AML-193 (cell line): Measurements from ENCODE around the gene SARS1.

Experiments used
- DNase-seq, 2 experiments: peaks; one replicate each; lab custom pipeline; 2025; lab: John Stamatoyannopoulos, UW

Gene SARS1

GRCh38 chr1:109228167-109228566 is 14.4 kb downstream of the SARS1 start:
- no peak for DNase-seq

DNA sequence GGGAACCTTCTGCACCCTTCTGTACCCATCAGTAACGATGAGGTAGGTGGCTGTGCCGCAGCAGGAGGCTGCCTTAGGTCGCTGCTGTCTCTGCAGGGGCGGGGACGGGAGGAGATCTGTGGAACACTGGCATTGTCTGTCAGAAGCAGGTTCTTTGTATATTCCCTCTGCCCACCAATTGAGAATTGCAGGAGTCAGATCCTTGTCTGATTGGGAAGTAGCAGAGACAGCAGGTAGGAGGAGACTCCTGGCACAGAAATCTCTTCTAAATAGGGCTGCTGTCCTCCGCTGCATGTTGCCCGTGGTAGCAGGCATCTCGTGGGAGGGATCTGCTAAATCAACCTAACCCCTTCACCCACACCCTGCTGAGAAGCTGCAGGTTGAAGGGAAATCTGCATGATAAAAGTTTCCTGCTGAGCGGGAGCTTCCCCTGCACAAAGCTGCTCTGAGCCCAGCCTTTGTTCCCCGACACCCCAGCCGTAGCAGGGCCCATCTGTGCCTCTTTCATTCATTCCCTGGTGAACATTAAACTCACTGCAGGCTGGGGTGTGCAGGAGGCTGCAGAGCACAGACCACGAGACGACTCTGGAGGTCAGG is 15.9 kb downstream of the SARS1 start:
- no peak for DNase-seq

- DNase-seq = no peak
Observed at GRCh38 chr1:109231066-109231465, 17.3 kb downstream of the SARS1 start.

DNA sequence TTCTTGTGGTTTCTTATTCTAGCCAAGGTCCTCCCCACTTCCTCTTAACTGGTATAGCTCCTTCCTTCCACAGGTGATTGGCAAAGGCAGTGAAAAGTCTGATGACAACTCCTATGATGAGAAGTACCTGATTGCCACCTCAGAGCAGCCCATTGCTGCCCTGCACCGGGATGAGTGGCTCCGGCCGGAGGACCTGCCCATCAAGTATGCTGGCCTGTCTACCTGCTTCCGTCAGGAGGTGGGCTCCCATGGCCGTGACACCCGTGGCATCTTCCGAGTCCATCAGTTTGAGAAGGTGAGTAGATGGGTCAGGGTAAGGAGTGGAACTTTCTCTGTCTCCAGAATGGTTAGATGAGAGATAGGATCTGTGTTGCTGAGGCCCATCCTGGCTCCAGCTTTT is 21.4 kb downstream of the SARS1 start:
- DNase-seq = no peak

GRCh38 chr1:109237512-109237911 is 23.8 kb downstream of the SARS1 start:
- no peak for DNase-seq

GRCh38 chr1:109238382-109238781 is 24.7 kb downstream of the SARS1 start:
- DNase-seq = no peak

DNA sequence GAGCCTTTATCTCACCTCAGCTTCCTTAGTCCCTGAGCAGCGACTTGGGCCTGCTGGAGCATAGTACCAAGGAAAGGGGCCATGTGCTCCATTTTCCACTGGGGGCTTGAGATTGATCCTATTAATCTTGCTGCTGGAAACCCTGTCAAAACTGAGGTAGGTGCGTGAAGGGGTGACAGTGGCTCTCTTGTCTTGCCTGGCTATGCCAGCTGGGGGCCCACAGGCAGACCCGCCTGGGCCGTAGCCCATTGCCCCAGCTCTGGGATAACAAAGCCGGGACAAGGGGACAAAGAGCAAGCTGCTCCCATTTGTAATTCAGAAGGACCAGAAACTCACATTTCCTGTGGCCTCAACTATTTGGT is 25.3 kb downstream of the SARS1 start:
- DNase-seq = no peak

DNA sequence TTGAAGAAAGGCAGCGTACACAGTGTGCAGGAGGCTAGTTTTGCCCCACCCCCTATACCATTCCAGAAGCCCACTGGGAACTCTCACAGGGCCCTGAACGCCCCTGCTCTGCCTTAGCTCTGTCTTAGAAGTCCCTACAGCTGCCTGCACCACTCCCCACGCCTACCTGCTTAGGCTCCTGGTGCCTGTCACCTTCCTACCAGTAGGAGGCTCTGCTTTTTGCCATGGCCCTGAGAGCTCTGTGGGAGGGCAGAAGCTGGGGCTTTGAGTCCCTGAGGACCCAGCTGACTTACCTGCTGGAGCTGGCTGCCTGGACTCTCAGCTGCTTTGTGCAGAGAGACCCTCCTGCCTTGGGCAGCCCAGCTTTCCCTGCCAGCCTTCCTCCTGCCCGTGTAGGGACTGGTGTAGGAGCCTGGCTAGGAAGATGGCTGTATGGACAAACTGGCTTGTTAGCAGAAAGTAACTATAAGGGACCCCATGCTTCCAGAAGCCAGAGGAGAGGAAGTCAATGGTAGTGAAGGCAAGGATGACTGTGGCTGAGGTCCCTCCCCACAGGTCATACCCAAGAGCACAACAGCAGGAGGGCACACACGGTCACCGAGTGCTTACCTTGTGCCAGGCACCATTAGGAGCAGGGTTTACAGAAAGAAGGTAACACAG is 25.8 kb downstream of the SARS1 start:
- peak; percentile 6 to 26 for DNase-seq

DNA sequence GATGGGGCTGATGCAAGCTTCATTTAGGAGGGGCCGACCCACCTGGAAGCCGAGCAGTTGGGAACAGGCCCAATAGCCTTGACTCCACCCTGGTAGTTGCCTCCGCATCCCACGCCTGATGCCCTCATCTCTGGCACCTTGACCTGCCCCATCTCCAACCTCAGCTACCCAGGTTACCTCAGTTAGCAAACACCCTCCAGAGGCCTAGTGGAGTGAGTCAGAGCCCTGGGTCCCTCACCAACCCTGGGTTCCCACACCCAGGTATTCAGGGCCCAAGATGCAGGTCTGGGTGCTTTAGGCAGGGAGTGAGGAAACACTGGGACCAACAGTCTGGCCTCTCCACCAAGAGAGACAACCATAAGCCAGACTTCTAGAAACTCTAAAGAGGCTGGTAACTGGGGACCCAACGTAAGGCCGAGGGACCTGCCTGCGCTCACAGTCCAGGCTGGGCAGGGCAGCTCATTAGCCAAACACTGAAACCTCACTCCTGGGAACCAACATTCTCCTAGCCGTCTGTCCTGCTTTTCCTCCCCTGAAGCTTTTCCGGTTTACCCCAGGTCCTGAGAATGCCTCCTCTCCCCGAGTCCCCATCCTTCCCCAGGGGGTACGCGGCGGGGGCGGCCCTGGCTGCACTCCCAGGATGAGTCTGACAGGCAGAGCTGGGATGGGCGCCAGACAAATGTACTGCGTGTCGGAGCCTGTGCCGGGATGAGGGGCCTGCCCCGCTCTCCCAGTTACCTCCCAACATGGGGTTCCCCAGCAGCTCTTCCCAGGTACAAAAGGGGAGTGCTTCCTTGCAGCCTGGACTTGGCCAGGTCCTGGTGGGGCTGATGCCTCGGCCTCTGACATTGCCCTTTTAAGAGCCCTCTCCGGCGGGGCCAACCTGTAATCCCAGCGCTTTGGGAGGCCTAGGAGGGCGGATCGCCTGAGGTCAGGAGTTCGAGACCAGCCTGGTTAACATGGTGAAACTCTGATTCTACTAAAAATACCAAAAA is 26.7 kb downstream of the SARS1 start:
- DNase-seq = no peak

GRCh38 chr1:109241344-109241743 is 27.6 kb downstream of the SARS1 start:
- no peak for DNase-seq

GRCh38 chr1:109241841-109242345 is 28.2 kb downstream of the SARS1 start:
- no peak for DNase-seq

DNA sequence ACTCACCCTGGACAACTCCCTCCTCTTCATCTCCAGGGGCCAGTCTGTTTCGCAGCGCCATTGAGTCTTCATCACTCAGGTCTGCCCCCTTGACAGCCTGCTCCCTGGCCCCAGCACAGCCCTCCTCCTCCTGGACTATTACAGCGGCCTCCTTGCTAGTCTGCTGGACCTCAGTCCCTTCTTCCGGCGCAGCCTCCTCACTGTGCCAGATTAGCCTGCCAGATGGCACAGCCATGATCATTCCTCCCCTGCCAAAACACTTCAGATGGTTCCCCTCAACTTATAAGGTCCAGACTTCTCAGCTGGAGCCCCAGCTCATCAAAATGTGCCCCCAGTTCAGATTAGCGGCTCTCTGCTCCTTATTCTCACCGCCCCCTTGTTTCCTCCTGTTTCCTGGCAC is 28.7 kb downstream of the SARS1 start:
- DNase-seq = no peak

- no peak for DNase-seq
Observed at GRCh38 chr1:109243221-109243620, 29.5 kb downstream of the SARS1 start.

- DNase-seq = no peak
Observed at GRCh38 chr1:109243860-109244552, 30.3 kb downstream of the SARS1 start.

GRCh38 chr1:109246141-109246551 is 32.4 kb downstream of the SARS1 start:
- DNase-seq = no peak

DNA sequence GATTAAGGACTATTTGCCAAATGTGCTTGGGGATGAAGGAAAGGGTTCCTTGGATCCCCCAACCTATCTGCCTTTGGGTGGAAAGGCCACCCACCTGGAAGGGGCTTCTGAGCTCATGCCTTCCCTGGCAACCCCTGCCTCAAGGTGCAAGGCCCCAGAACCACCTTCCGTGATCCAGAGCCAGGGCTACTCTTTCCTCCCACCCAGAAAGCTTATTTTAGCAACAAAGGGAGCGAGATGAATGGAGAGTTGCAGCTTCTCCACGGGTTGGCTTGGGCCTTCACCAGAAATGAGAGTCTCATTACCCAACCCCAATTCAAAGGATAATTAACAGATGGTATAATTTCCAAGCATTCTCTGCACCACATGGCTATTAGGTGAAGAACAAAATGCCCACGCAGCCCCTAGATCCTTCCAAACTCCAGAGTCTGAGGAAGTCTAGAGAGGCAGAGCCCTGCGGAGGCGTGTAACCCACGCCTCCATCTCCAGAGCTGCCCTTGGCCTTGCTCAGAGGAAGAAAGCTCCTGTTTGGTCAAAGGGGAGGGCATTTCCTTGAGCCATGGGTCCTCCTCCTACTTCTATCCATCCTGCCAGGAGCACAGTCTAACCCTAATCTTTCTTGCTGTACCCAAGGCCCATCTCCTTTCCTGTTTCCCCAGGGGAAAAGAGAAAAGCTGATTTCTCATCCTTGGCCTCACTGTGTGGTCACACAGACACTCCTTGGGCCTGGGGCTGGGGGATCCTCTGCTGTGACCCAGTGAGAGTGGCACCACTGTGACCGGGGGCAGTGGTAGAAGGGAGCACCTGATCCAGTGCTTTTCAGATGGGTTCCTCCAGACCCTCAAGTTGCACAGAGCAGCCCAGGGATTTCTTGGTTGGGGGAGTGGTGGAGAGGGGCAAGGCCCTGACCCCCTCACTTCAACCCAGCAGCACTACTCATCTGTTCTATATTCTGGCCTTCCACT is 34.0 kb downstream of the SARS1 start:
- DNase-seq = no peak

- DNase-seq = no peak
Observed at GRCh38 chr1:109248444-109248796, 34.7 kb downstream of the SARS1 start.

- DNase-seq = peak; percentile 16 to 20
Observed at GRCh38 chr1:109248797-109249629, 35.3 kb downstream of the SARS1 start, which contains the start of gene CELSR2. CELSR2 (plus strand) TSS chr1:109249539; CDS start chr1:109250080, 541 bp downstream.

DNA sequence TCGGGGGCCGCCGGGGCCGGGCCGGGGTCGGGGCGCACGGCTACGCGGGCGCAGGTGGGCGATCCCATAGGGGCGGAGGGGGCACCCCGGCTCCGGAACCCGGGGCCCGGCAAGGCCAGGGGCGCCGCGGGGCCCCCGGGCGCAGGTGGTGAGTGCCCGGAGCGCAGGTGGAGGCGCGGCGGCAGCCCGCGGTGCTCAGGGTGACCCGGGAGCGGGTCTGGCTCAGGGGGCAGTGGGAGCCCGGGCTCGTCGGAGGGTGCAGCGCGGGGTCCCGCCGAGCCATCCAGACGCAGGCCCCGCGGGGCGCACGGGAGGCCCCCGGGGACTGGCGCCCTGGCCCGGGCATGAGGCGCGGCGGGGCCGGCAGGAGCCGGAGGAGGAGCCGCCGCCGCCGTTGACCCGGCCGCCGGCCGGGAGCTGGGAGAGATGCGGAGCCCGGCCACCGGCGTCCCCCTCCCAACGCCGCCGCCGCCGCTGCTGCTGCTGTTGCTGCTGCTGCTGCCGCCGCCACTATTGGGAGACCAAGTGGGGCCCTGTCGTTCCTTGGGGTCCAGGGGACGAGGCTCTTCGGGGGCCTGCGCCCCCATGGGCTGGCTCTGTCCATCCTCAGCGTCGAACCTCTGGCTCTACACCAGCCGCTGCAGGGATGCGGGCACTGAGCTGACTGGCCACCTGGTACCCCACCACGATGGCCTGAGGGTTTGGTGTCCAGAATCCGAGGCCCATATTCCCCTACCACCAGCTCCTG is 36.1 kb downstream of the SARS1 start:
- DNase-seq = no peak
